Measurements from ENCODE around the gene PHAF1.

PHAF1 gene

DNA sequence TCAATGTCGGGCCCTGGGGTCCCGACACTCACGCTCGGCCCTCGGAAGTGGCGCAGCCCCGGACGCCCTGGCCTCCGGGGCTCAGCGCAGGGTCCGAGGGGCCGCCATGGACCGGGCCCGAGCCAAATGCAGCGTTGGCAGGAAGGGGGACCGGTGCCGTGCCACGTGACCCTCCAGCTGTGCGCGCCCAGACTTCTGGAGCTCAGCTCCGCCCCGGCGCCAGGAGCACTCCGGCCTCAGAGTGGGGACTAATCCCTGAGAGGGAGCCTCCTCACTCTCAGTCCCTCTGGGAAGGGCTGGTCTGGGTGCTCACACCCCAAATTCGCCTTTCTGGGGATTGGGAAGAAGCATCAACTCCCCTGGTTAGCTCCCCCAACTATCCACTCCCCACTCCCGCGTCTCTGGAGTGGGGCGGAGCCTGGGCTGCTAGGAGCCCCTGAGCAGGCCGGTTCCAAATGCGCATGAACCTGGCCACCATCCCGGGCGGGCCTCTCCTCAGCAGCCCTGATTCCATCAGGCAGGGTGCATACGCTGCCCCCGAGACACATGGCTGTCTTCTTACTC lies 41.2 kb downstream of the PHAF1 start, which contains the start of gene B3GNT9:
Gene B3GNT9, minus strand, starts transcription at position 166 of the 564 bp plus-strand sequence. CDS start 513 bp downstream, outside the sequence.
- no peak within 1 kb of the TSS for H3K27ac ChIP-seq
- TF ChIP-seq, protein P1, sequence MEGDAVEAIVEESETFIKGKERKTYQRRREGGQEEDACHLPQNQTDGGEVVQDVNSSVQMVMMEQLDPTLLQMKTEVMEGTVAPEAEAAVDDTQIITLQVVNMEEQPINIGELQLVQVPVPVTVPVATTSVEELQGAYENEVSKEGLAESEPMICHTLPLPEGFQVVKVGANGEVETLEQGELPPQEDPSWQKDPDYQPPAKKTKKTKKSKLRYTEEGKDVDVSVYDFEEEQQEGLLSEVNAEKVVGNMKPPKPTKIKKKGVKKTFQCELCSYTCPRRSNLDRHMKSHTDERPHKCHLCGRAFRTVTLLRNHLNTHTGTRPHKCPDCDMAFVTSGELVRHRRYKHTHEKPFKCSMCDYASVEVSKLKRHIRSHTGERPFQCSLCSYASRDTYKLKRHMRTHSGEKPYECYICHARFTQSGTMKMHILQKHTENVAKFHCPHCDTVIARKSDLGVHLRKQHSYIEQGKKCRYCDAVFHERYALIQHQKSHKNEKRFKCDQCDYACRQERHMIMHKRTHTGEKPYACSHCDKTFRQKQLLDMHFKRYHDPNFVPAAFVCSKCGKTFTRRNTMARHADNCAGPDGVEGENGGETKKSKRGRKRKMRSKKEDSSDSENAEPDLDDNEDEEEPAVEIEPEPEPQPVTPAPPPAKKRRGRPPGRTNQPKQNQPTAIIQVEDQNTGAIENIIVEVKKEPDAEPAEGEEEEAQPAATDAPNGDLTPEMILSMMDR (IDR thresholded peaks at IDR 0.05) = no peak
- TF ChIP-seq ZFX (IDR thresholded peaks at IDR 0.05; ENCODE audit: borderline replicate concordance) = no peak

DNA sequence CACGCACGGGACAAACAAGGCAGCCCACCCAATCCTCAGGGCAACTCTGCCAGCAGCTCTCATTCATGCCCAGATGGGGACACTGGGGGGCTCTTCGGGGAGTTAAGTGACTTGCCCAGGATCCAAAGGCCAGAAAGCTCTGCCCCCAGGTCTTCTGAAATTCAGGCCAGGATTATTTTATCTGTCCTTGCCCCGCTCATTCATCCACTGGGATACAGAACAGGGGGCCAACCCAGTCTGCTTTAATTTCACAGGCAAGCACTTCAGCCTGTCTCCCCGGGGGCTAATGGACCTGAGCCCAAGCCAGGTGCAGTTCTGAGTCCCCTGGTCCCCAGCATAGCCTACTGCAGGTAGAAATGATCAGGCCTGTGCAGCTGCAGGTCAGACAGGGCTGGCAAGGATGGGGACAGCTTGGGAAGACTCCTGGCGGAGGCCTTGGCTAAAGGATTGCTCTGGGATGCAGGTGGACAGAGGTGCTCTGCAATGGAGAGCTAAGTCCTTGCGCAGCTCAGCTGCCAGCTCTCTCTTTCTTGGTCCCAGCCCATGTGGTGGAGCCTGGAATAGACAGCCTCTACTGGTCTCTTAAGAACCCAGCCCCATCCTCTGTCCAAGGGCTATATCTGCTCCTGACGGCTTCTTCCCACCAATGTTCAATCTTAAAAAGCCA lies 41.8 kb downstream of the PHAF1 start:
- no peak for TF ChIP-seq ZFX (IDR thresholded peaks at IDR 0.05; ENCODE audit: borderline replicate concordance)
- TF ChIP-seq, protein P1 (IDR thresholded peaks at IDR 0.05) = no peak
- no peak overlapping the region for H3K27ac ChIP-seq

DNA sequence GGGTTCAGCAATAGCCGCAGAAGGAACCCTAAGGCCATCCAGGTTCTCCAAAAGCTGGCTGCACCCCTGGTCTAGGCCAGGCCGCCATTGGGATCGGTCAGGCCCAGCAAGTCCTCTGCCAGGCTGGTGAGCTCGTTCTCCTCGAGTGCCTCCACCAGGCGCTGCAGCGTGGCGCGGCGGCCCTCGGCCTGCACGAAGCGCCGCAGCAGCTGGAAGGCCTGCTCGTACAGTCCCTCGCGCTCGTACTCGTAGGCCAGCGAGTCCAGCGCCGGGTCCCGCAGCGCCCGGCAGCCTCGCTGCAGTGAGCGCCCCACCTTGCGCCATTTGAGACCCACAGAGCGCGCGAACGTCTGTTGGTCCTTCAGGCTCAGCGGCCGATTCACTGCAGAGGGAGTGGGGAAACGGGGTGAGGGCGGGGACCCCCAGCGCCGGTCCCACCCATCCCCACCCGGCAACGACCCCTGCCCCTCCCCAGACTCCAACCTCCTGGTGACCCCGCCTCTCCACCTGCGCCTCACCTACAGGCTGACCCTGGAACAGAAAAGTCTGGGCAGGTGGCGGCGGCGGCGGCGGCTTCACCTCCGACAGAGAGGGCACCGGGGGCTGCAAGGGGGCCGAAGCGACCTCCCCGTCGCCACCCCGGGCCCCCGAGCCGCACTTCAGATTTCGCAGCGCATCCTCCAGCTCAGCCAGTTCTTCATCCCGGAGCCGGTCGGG lies 45.0 kb downstream of the PHAF1 start:
- TF ChIP-seq, protein P1 (IDR thresholded peaks at IDR 0.05) = no peak
- TF ChIP-seq ZFX (IDR thresholded peaks at IDR 0.05; ENCODE audit: borderline replicate concordance) = no peak
- no peak overlapping the region for H3K27ac ChIP-seq

DNA sequence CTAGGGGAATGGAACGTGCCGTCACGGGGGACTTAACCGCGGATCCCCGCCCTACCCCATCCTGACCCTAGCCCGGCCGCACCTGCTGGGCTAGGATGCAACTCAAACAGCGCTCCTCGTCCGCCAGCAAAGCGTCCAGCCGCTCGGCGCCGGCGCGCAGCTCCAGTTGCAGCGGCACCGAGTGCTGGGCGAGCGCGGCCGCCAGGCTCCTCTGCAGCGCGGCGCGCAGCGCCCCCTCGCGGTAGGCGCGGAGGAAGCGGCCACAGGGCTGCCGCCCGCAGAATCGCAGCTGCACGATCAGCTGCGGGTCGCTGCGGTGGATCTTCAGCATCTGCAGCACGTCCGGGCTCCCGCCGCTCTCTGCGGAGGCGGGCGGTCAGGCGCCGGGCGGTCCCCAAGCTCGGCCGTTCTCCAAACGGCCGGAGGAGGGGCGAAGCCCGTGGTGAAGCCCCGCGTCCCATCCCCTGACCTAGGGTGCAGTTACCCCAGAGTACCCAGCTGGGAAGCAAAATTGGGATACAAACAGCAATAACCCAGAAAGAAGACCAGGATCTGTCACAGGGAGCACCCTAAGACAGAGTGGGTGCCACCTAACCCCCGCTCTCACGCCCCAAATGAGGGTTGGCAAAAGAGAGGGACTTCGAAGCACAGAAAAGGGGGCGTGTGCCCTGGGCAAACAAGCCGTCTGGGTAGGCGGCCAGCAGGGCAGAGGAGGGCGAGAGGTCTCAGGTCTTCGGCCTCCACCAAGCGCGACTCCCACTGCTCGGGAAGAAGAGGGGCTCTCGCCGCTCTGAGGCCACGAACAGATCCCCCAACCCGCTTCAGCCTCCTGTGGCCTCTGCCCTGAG lies 45.8 kb downstream of the PHAF1 start:
- TF ChIP-seq, protein P1 (IDR thresholded peaks at IDR 0.05) = peak; percentile 99
- no peak for TF ChIP-seq ZFX (IDR thresholded peaks at IDR 0.05; ENCODE audit: borderline replicate concordance)
- H3K27ac ChIP-seq = no peak overlapping the region

DNA sequence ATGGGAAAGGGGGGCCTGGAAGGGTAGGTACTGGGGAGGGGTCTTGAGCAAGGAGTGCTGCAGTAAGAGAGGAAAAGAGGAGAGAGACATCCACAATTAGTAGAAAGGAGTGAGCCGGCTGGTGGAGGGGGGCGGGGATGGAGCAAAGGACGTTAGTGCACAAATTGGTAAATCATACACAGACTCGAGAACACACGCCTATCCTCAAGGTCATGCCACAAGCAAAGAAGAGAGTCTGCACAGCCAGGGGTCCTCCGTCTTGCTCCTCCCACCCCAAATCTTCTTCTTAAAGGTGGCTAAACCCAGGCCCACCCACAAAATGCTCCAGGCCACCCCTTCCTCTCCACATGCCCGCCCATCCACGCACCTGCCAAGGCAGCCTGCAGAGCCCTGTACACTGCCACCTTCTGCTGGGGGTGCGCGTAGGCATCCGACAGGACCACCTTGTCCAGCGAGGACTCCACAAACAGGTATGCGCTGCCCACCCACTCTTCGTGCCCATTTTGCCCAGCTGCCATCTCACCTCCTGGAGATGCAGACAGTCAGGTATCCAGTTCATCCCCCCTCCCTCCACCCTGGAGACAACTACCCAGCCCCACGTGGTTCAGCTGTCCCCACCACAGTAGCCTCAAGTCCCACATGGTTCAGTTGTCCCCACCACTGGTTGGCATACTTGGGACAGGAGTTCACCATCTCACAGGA lies 46.6 kb downstream of the PHAF1 start:
- TF ChIP-seq ZFX (IDR thresholded peaks at IDR 0.05; ENCODE audit: borderline replicate concordance) = no peak
- TF ChIP-seq, protein P1 (IDR thresholded peaks at IDR 0.05) = no peak
- no peak overlapping the region for H3K27ac ChIP-seq

DNA sequence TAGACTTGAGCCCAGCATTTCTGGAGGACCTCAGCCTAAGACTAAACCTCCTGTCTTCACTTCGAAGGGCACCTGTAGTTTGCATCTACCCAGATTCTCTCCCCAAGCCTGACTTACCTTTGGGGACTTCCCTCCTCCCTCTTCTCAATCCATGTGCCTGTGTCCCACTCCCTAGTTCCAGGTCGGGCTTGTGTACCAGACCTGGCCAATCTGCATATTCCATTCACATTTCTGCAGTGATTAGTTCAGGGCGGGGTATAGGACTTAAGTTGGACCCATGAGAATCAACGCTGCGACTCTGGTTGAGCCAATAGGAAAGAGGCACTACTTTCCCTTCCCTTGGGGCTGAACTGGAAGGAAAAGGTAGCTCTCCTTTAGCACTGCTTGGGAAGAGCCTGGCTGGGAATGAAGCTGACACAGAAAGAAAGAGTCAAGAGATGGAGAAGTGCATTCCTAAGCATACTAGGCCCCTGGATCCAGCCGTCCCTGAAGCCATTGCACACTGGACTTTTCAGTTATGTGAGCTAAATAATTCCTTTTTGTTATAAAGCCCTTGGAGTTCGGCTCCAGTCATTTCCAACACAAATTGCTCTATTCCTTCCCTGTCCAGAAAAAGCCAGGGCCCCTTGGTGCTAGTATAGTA lies 47.5 kb downstream of the PHAF1 start:
- H3K27ac ChIP-seq = peak overlapping the region; percentile 29; the same call in 1 of the 2 replicates
- TF ChIP-seq, protein P1 (IDR thresholded peaks at IDR 0.05) = no peak
